Embryonic facial prominence (tissue), 1 donor: ENCODE results near the gene ACOX1.

Source experiments
- DNase-seq: peaks from one replicate; pipeline ENCODE4 v3.0.0-alpha.2; 2016; ENCODE audit errors: extremely low spot score

The ACOX1 gene

DNA sequence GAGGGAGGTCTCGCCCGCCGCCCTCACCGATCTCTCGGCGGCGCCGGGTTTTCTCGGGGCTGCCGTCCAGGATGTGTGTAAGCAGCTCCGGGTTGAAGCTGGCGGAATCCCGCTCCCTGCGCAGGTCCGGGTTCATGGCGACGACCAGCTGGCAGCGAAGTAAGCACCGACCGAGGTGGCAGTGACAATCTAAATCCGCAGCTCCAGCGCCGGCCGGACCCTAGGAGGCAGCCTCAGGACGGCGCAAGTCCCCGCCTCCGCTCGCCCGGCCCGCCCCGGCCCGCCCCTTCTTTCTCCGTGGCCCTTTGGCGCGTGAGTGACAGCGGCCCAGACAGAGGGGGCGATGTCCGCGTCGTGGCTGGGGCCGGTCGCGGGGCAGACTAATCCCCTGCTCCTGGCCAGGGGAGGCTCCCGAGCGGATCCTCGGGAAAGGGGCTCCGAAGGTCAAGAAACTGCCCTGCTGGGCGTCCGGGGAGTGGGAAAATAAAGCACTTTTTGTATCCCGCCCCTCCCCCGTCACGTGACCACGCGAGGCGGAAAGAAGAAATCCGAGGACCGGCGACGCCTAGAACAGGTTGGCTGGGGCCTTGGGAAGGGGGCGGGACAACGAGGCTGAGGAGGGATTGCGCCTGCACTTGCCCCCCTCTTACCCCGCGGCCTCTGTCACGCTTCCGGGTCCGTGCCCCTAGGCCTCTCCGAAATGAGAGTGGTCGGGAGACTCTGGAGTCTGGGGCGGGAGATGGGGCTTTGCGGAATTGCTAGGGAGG lies at the start of gene ACOX1, which contains the start of gene TEN1:
Gene ACOX1, minus strand, starts transcription at position 229 of the 767 bp plus-strand sequence. Its CDS starts 93 bp downstream, at position 136.
Gene TEN1, plus strand, starts transcription at position 303 of the 767 bp plus-strand sequence. CDS start 6,953 bp downstream, outside the sequence.
- DNase-seq, result peak; percentile 95

DNA sequence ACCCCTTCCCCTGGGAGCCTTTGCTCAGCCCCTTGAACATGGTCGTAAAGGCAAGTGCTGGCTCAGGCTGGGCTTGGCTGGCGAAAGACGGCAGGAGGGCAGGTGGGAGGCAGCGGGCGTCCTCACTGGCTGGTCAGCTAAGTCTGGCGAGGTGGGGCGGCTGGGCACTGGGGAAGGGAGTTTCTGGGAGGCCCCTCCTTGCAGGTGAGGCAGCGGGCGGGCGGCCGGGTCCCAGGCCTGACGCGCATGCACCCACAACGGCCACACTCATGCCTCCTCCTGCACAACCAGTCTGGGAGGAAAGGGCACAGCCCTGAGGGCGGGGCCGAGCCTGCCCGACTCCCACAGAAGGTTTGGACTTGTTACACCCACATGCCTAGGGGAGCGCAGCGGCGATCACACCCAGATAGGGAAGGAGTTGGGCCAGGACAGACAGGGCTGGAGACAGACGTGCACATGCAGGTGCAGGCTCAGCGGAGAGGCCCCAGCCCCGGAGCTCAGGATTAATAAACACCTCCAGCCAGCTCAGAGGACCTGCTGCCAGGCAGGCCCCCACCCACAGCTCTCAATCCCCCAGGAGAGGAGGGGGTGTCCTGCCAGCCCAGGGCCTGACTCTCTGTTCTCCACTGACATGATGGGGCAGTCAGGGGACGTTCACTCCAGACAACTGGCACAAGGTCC lies 48.3 kb upstream of the ACOX1 start, which contains the start of gene EVPL:
Gene EVPL, minus strand, starts transcription at position 148 of the 681 bp plus-strand sequence. Its CDS starts 108 bp downstream, at position 40.
- DNase-seq, result no peak

GRCh38 chr17:76026714-76027158 lies 47.8 kb upstream of the ACOX1 start:
- DNase-seq, result no peak

DNA sequence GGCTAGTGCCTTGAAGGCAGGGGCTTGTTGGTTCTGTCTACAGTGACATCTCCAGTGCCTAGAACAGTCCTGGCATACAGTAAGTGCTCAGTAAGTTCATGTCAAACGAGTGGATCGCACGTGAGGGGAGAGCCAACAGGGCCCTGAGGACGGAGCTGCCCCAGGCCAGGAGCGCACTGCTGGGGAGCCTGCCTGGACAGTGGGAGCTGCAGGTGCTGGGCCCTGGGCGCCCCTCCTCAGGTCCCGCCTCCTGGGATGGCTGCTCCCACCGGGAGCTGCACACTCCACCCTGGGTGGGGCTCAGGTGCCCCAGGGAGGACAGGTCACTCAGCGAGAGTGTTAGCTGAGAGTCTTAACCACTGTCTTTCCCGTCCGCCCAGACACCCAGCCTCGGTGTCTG lies 46.3 kb upstream of the ACOX1 start:
- no peak for DNase-seq

DNA sequence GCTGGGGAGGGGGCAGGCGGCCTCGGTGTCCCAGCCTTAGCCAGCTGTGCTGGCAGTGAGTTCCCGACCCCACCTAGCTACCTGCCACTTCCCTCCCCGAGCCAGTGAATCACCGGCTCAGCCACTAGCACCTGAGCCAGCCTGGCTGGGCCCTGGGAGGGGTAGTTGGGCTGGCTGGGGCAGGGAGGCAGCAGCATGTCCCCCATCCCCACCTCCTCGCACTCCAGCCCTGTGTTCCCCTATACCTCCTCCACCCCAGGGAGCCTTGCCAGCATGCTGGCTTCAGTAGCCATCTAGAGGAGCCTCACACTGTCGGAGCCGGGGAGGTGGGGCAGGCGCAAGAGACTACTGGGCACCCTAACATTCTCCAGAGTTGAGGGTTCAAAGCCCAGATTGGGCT lies 45.4 kb upstream of the ACOX1 start:
- no peak for DNase-seq

- no peak for DNase-seq
These were observed 44.9 kb upstream of the ACOX1 start for GRCh38 chr17:76023900-76024237.

DNA sequence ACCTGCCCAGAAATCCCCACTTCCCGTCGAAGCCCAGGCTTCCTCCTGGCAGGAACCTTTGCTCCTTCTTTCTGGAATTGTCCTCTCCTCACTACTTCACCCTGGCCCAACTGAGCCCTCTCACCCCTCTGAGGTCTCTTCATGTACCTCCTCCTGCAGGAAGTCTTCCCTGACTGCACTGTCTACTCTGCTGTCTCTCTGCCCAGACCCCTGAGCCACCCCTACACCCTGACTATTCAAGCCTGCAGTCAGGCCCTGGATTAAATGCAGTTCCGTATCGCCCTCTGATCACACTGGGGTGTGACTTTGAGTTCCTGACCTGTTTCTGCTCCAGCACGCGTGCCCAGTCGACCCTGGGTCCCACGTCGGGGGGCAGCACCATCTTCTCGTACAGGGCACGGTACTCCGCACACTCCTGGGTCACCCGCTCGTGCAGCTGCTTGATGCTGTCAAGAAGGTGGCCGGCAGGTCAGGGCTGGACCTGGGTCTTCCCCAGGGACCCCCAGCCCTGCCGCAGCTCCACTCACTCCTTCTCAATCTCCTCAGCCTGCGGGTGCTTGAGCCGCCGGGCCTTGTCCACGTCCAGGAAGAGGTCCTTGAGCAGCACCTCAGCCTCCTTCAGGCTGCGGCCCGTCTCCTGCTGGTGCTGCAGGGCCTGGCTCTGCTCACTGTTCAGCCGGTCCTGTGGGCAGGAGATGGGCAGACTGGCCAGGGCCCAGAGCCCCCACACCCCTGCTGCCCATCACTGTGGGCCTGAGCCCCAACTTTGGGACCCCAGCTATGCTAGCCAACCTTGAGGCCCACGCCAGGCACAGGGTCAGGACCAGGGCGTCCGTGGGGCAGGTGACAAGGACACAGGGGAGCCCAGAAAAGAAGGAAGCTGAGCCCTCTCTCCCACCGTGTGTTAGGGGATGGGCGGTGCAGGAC lies 44.3 kb upstream of the ACOX1 start:
- DNase-seq, result no peak

DNA sequence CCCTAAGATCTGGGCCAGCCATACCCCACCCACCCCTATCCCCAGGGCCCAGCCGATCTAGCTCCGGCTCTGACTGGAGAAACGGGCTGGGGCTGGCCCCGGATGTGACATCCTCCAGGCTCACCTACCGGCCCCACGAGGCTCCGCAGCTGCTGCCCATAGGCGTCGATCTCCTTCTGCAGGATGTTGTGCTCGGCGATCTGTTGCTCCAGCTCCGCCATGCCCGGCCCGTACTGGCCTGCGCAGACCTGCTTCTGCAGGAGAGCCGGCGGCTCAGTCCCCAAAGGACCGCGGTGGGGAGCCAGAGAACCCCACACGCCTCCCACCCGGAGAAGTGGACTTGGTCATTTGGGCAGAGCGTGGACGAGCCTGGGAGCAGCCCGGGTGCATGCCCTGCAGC lies 43.3 kb upstream of the ACOX1 start:
- no peak for DNase-seq

DNA sequence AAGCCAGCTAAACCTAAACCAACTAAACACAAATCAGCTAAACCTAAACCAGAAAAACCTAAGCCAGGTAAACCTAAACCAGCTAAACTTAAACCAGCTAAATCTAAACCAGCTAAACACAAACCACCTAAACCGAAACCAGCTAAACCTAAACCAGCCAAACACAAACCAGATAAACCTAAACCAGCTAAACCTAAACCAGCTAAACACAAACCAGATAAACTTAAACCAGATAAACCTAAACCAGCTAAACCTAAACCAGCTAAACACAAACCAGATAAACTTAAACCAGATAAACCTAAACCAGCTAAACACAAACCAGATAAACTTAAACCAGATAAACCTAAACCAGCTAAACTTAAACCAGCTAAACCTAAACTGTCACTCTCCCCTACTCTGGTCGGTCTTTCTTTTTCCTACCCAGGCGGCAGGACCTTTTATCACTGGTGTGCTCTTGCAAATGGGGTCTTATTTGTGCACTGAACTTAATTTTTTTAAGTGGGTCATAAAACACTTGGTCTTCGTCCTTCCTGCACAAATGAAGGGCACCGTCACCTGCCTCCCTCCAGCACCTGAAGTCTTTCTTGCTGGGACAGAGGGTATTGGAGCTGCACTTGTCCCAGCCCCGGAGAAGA lies 41.0 kb upstream of the ACOX1 start:
- no peak for DNase-seq

- DNase-seq, result no peak
These were observed 39.8 kb upstream of the ACOX1 start for GRCh38 chr17:76018801-76019200.

DNA sequence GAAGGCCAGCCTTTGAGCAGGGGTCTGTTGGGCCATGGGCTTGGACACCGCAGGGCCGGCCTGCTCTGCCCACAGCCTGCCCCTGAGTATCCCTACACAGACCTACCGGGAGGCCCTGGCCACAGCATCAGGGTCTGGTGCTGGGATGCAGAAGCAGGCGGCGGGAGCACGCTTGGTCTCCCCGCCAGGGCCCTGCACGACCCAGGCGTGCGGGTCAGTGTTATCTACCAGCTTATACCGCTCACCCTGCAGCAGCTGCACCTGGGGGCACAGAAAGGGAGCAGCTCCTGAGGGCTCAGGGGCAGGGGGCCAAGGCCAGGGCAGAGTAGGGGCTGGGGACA lies 39.3 kb upstream of the ACOX1 start:
- no peak for DNase-seq

- no peak for DNase-seq
These were observed 38.7 kb upstream of the ACOX1 start for GRCh38 chr17:76017481-76018339.

GRCh38 chr17:76014925-76015261 lies 35.9 kb upstream of the ACOX1 start:
- no peak for DNase-seq

- DNase-seq, result peak; percentile 42
These were observed 35.3 kb upstream of the ACOX1 start for GRCh38 chr17:76014100-76014924.

DNA sequence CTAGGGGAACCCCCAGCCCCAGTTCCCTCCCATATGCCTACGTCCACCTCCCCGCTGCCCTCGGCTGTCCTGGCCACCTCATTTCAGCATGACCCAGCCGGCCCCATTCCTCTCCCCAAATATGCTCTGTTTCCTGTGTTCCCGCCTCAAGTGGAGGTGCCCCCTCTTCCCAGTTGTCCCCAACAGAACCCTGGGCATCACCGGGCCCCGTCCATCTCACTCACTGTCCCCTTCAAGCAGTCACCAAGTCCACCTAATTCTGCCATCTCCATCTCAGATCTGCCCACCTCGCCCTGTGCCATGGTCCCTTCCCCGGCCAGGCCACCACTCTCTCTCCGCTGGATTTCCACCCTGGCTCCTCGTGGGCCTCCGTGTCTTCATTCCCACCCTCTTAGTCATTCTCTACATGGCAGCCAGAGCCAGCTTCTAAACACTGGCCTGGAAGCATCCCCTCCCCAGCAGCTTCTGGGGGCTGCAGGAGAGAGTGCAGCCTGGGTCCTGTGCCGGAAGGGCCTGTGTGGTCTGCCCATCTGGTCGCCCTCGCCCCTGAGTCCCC lies 34.5 kb upstream of the ACOX1 start:
- no peak for DNase-seq

GRCh38 chr17:76011951-76012350 lies 33.0 kb upstream of the ACOX1 start:
- DNase-seq, result no peak

- DNase-seq, result no peak
These were observed 31.1 kb upstream of the ACOX1 start for GRCh38 chr17:76009969-76010661.

- DNase-seq, result no peak
These were observed 30.5 kb upstream of the ACOX1 start for GRCh38 chr17:76009447-76009846.
